Endometrium (tissue), 2 donors: ENCODE measurements around the gene PRMT5.

ENCODE experiments used
- FAIRE-seq: peaks from 2 replicates; lab custom pipeline; 2012; peaks lifted over from hg19 to GRCh38; lab: Jason Lieb, UNC
- donor health status: control.
- donor health status: control.

The PRMT5 gene

GRCh38 chr14:22897357-22897756 is 31.8 kb downstream of the PRMT5 start:
- FAIRE-seq = no peak

GRCh38 chr14:22896760-22897159 is 32.4 kb downstream of the PRMT5 start:
- no peak for FAIRE-seq

GRCh38 chr14:22896356-22896755 is 32.8 kb downstream of the PRMT5 start:
- no peak for FAIRE-seq

- FAIRE-seq = no peak
These were observed 33.8 kb downstream of the PRMT5 start for GRCh38 chr14:22895402-22895801.

- FAIRE-seq = no peak
These were observed 35.5 kb downstream of the PRMT5 start for GRCh38 chr14:22893706-22894105.

- no peak for FAIRE-seq
These were observed 36.7 kb downstream of the PRMT5 start for GRCh38 chr14:22892488-22892887.

GRCh38 chr14:22890416-22890815 is 38.8 kb downstream of the PRMT5 start:
- FAIRE-seq = no peak

GRCh38 chr14:22888662-22889061 is 40.5 kb downstream of the PRMT5 start:
- no peak for FAIRE-seq

- FAIRE-seq = no peak
These were observed 41.2 kb downstream of the PRMT5 start for GRCh38 chr14:22887990-22888378.

GRCh38 chr14:22887260-22887989 is 41.8 kb downstream of the PRMT5 start:
- FAIRE-seq = no peak

GRCh38 chr14:22886500-22887259 is 42.5 kb downstream of the PRMT5 start:
- no peak for FAIRE-seq

- FAIRE-seq = no peak
These were observed 43.2 kb downstream of the PRMT5 start for GRCh38 chr14:22885975-22886374.

GRCh38 chr14:22884738-22885523 is 44.2 kb downstream of the PRMT5 start:
- no peak for FAIRE-seq

- no peak for FAIRE-seq
These were observed 45.0 kb downstream of the PRMT5 start for GRCh38 chr14:22884076-22884737.

GRCh38 chr14:22883173-22883976 is 45.8 kb downstream of the PRMT5 start, which contains the start of gene REM2:
TSS of gene REM2 (plus strand) at chr14:22883222. CDS start at chr14:22883288, 66 bp downstream.
- no peak for FAIRE-seq

GRCh38 chr14:22882529-22883172 is 46.5 kb downstream of the PRMT5 start:
- FAIRE-seq = no peak

- FAIRE-seq = no peak
These were observed 47.1 kb downstream of the PRMT5 start for GRCh38 chr14:22882064-22882463.

- FAIRE-seq = no peak
These were observed 50.6 kb downstream of the PRMT5 start for GRCh38 chr14:22878271-22879246.

GRCh38 chr14:22877000-22877501 is 52.1 kb downstream of the PRMT5 start:
- no peak for FAIRE-seq
